Epithelial cell of proximal tubule (primary cell): ENCODE data around the gene MYH9. TPM values are rescaled to one million over a fixed set of nuclear protein-coding genes. Genes with fewer than 3 reads are reported as not detected.

Experiments
- DNase-seq: peaks from one replicate; pipeline ENCODE4 v3.0.0-alpha.2; 2011; ENCODE audit warnings: low read depth
- H3K4me3 ChIP-seq: 2 replicates; pipeline ENCODE4 v1.5.1; 2011; ENCODE audit warnings: low read depth, mild to moderate bottlenecking, low read length
- CTCF ChIP-seq: conservative IDR thresholded peaks from 2 replicates; pipeline ENCODE4 v1.5.1; 2012; ENCODE audit warnings: low read depth, mild to moderate bottlenecking, low read length
- total RNA-seq: library from RNA; depleted of rRNA; stranded (reverse); fragments of >200 nt; gene quantifications from 2 replicates; pipeline ENCODE4 v1.2.3, GENCODE V29; 2015

MYH9 gene
- total RNA-seq, 1 donor from 2014 or later: 896 TPM

- no peak for DNase-seq
- H3K4me3 ChIP-seq: no peak overlapping the region
Observed at GRCh38 chr22:36374603-36375024, 13.2 kb downstream of the MYH9 start.

GRCh38 chr22:36373258-36373579 is 14.5 kb downstream of the MYH9 start:
- DNase-seq: no peak
- no peak for TF ChIP-seq CTCF
- H3K4me3 ChIP-seq: no peak overlapping the region

More at GRCh38 chr22:36374603-36375024, 13.2 kb downstream of the MYH9 start:
- no peak for TF ChIP-seq CTCF

GRCh38 chr22:36371920-36372319 is 15.8 kb downstream of the MYH9 start:
- no peak overlapping the region for H3K4me3 ChIP-seq
- no peak for DNase-seq
- TF ChIP-seq CTCF: no peak

GRCh38 chr22:36369922-36370791 is 17.6 kb downstream of the MYH9 start:
- no peak overlapping the region for H3K4me3 ChIP-seq
- no peak for TF ChIP-seq CTCF
- no peak for DNase-seq

GRCh38 chr22:36369004-36369921 is 18.5 kb downstream of the MYH9 start:
- no peak overlapping the region for H3K4me3 ChIP-seq

More at GRCh38 chr22:36369004-36369921, 18.5 kb downstream of the MYH9 start:
- no peak for TF ChIP-seq CTCF
- DNase-seq: no peak
